ENCODE results near the gene MPV17.

- TF ChIP-seq POLR2A (IDR thresholded peaks at IDR 0.05): no peak
- TF ChIP-seq, protein P1, sequence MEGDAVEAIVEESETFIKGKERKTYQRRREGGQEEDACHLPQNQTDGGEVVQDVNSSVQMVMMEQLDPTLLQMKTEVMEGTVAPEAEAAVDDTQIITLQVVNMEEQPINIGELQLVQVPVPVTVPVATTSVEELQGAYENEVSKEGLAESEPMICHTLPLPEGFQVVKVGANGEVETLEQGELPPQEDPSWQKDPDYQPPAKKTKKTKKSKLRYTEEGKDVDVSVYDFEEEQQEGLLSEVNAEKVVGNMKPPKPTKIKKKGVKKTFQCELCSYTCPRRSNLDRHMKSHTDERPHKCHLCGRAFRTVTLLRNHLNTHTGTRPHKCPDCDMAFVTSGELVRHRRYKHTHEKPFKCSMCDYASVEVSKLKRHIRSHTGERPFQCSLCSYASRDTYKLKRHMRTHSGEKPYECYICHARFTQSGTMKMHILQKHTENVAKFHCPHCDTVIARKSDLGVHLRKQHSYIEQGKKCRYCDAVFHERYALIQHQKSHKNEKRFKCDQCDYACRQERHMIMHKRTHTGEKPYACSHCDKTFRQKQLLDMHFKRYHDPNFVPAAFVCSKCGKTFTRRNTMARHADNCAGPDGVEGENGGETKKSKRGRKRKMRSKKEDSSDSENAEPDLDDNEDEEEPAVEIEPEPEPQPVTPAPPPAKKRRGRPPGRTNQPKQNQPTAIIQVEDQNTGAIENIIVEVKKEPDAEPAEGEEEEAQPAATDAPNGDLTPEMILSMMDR (IDR thresholded peaks at IDR 0.05): no peak
Observed at GRCh38 chr2:27347641-27348040, 24.7 kb upstream of the MPV17 start.
